ENCODE data around the gene PLIN1. TPM values are rescaled to one million over a fixed set of nuclear protein-coding genes. Genes with fewer than 3 reads are reported as not detected.
A peak's percentile ranks its signal among the peaks of the same experiment; 100 is the strongest.

PLIN1 gene
- polyA plus RNA-seq, 4 donors, result 0.44 to 18.0 (median 4.8) TPM

GRCh38 chr15:89662893-89663626 is 16.1 kb downstream of the PLIN1 start:
- Histone ChIP-seq H3K36me3 (ENCODE audit: control insufficient read depth in 3 of 3, insufficient read depth in 2 of 3, low read depth in 1 of 3, low read length in 3 of 3) (no peaks in the 10 kb centered on the region), H3K27ac (ENCODE audit: low read depth in 1 of 3, low read length in 2 of 3) (peak overlapping the region in 2 of 3 donors; percentile 22 to 52), H3K4me1 (ENCODE audit: control insufficient read depth in 3 of 3, insufficient read depth in 2 of 3, low read depth in 1 of 3, low read length in 2 of 3) (peaks cover 0 to 19% (median 0%) of the 10 kb centered on the region in 3 donors), H3K27me3 (ENCODE audit: control insufficient read depth in 3 of 3, insufficient read depth in 3 of 3, low read length in 3 of 3) (peaks cover 0 to 6% (median 0%) of the 10 kb centered on the region in 3 donors), H3K9me3 (ENCODE audit: control insufficient read depth in 2 of 2, insufficient read depth in 1 of 2, low read depth in 1 of 2, low read length in 1 of 2) (no peaks in the 10 kb centered on the region), H3K4me3 (ENCODE audit: low read depth in 1 of 3, low read length in 3 of 3) (no peak overlapping the region)
- FAIRE-seq (no peak), DNase-seq (peak in 1 of 2 donors; percentile 35)
- WGBS, 3 donors, result 55 to 84% (median 59%) methylated on average over 11 of the region's 11 CpGs

GRCh38 chr15:89660556-89660955 is 18.6 kb downstream of the PLIN1 start:
- 82 to 95% (median 85%) methylated on average over 2 of the region's 2 CpGs for WGBS, 3 donors
- Histone ChIP-seq H3K36me3 (ENCODE audit: control insufficient read depth in 3 of 3, insufficient read depth in 2 of 3, low read depth in 1 of 3, low read length in 3 of 3) (no peaks in the 10 kb centered on the region), H3K4me3 (ENCODE audit: low read depth in 1 of 3, low read length in 3 of 3) (no peak overlapping the region), H3K9me3 (ENCODE audit: control insufficient read depth in 2 of 2, insufficient read depth in 1 of 2, low read depth in 1 of 2, low read length in 1 of 2) (no peaks in the 10 kb centered on the region), H3K4me1 (ENCODE audit: control insufficient read depth in 3 of 3, insufficient read depth in 2 of 3, low read depth in 1 of 3, low read length in 2 of 3) (peaks cover 0 to 12% (median 0%) of the 10 kb centered on the region in 3 donors), H3K27me3 (ENCODE audit: control insufficient read depth in 3 of 3, insufficient read depth in 3 of 3, low read length in 3 of 3) (peaks cover 0 to 16% (median 0%) of the 10 kb centered on the region in 3 donors), H3K27ac (ENCODE audit: low read depth in 1 of 3, low read length in 2 of 3) (no peak overlapping the region)
- DNase-seq, result no peak
- FAIRE-seq, result no peak

GRCh38 chr15:89659295-89659694 is 19.9 kb downstream of the PLIN1 start:
- Histone ChIP-seq H3K27ac (ENCODE audit: low read depth in 1 of 3, low read length in 2 of 3) (no peak overlapping the region), H3K36me3 (ENCODE audit: control insufficient read depth in 3 of 3, insufficient read depth in 2 of 3, low read depth in 1 of 3, low read length in 3 of 3) (no peaks in the 10 kb centered on the region), H3K27me3 (ENCODE audit: control insufficient read depth in 3 of 3, insufficient read depth in 3 of 3, low read length in 3 of 3) (peaks cover 0 to 27% (median 0%) of the 10 kb centered on the region in 3 donors), H3K4me3 (ENCODE audit: low read depth in 1 of 3, low read length in 3 of 3) (no peak overlapping the region), H3K4me1 (ENCODE audit: control insufficient read depth in 3 of 3, insufficient read depth in 2 of 3, low read depth in 1 of 3, low read length in 2 of 3) (peaks cover 0 to 8% (median 0%) of the 10 kb centered on the region in 3 donors), H3K9me3 (ENCODE audit: control insufficient read depth in 2 of 2, insufficient read depth in 1 of 2, low read depth in 1 of 2, low read length in 1 of 2) (no peaks in the 10 kb centered on the region)
- 79 to 82% (median 79%) methylated on average over 2 of the region's 2 CpGs for WGBS, 3 donors
- DNase-seq (no peak), FAIRE-seq (no peak)

- 83 to 93% (median 89%) methylated on average over 5 of the region's 5 CpGs for WGBS, 3 donors
- DNase-seq (no peak), FAIRE-seq (no peak)
- no peak overlapping the region for H3K4me3 ChIP-seq (ENCODE audit: low read depth in 1 of 3, low read length in 3 of 3)
- no peaks in the 10 kb centered on the region for H3K36me3 ChIP-seq (ENCODE audit: control insufficient read depth in 3 of 3, insufficient read depth in 2 of 3, low read depth in 1 of 3, low read length in 3 of 3)
- H3K27ac ChIP-seq (ENCODE audit: low read depth in 1 of 3, low read length in 2 of 3), result no peak overlapping the region
- peaks cover 0 to 2% (median 0%) of the 10 kb centered on the region in 3 donors for H3K4me1 ChIP-seq (ENCODE audit: control insufficient read depth in 3 of 3, insufficient read depth in 2 of 3, low read depth in 1 of 3, low read length in 2 of 3)
- no peaks in the 10 kb centered on the region for H3K9me3 ChIP-seq (ENCODE audit: control insufficient read depth in 2 of 2, insufficient read depth in 1 of 2, low read depth in 1 of 2, low read length in 1 of 2)
- H3K27me3 ChIP-seq (ENCODE audit: control insufficient read depth in 3 of 3, insufficient read depth in 3 of 3, low read length in 3 of 3), result peaks cover 0 to 36% (median 2%) of the 10 kb centered on the region in 3 donors
Measured at GRCh38 chr15:89657686-89658200, 21.4 kb downstream of the PLIN1 start.

- no peak for FAIRE-seq
- DNase-seq, result no peak
- Histone ChIP-seq H3K4me3 (ENCODE audit: low read depth in 1 of 3, low read length in 3 of 3) (no peak overlapping the region), H3K27me3 (ENCODE audit: control insufficient read depth in 3 of 3, insufficient read depth in 3 of 3, low read length in 3 of 3) (peaks cover 0 to 36% (median 2%) of the 10 kb centered on the region in 3 donors), H3K4me1 (ENCODE audit: control insufficient read depth in 3 of 3, insufficient read depth in 2 of 3, low read depth in 1 of 3, low read length in 2 of 3) (no peaks in the 10 kb centered on the region), H3K36me3 (ENCODE audit: control insufficient read depth in 3 of 3, insufficient read depth in 2 of 3, low read depth in 1 of 3, low read length in 3 of 3) (no peaks in the 10 kb centered on the region), H3K27ac (ENCODE audit: low read depth in 1 of 3, low read length in 2 of 3) (no peak overlapping the region), H3K9me3 (ENCODE audit: control insufficient read depth in 2 of 2, insufficient read depth in 1 of 2, low read depth in 1 of 2, low read length in 1 of 2) (no peaks in the 10 kb centered on the region)
- WGBS, 3 donors, result 73 to 77% (median 77%) methylated on average over 7 of the region's 7 CpGs
Measured at GRCh38 chr15:89656116-89656815, 22.9 kb downstream of the PLIN1 start.

- FAIRE-seq, result no peak
- peak in 1 of 2 donors; percentile 51 for DNase-seq
- WGBS, 3 donors, result 1 to 2% (median 1%) methylated on average over 71 to 87 of the region's 87 CpGs
Measured at GRCh38 chr15:89654847-89655805, 24.0 kb downstream of the PLIN1 start, which contains the start of gene KIF7. KIF7 (minus strand) TSS chr15:89655467; CDS start chr15:89652930, 2,537 bp downstream.

GRCh38 chr15:89654301-89654761 is 24.8 kb downstream of the PLIN1 start:
- Histone ChIP-seq H3K4me3 (ENCODE audit: low read depth in 1 of 3, low read length in 3 of 3) (peak overlapping the region; percentile 17 to 57 (median 50)), H3K4me1 (ENCODE audit: control insufficient read depth in 3 of 3, insufficient read depth in 2 of 3, low read depth in 1 of 3, low read length in 2 of 3) (no peaks in the 10 kb centered on the region), H3K27me3 (ENCODE audit: control insufficient read depth in 3 of 3, insufficient read depth in 3 of 3, low read length in 3 of 3) (peaks cover 0 to 31% (median 2%) of the 10 kb centered on the region in 3 donors), H3K9me3 (ENCODE audit: control insufficient read depth in 2 of 2, insufficient read depth in 1 of 2, low read depth in 1 of 2, low read length in 1 of 2) (no peaks in the 10 kb centered on the region), H3K36me3 (ENCODE audit: control insufficient read depth in 3 of 3, insufficient read depth in 2 of 3, low read depth in 1 of 3, low read length in 3 of 3) (no peaks in the 10 kb centered on the region), H3K27ac (ENCODE audit: low read depth in 1 of 3, low read length in 2 of 3) (no peak overlapping the region)
- no peak for FAIRE-seq
- WGBS, 3 donors, result 41 to 58% (median 51%) methylated on average over 13 to 14 of the region's 14 CpGs
- DNase-seq, result no peak

More at GRCh38 chr15:89654847-89655805, 24.0 kb downstream of the PLIN1 start, which contains the start of gene KIF7:
- H3K27ac ChIP-seq (ENCODE audit: low read depth in 1 of 3, low read length in 2 of 3), result no peak within 1 kb of the TSS
- H3K9me3 ChIP-seq (ENCODE audit: control insufficient read depth in 2 of 2, insufficient read depth in 1 of 2, low read depth in 1 of 2, low read length in 1 of 2), result no peaks in the 10 kb centered on the region
- H3K4me1 ChIP-seq (ENCODE audit: control insufficient read depth in 3 of 3, insufficient read depth in 2 of 3, low read depth in 1 of 3, low read length in 2 of 3), result no peaks in the 10 kb centered on the region
- H3K36me3 ChIP-seq (ENCODE audit: control insufficient read depth in 3 of 3, insufficient read depth in 2 of 3, low read depth in 1 of 3, low read length in 3 of 3), result no peaks in the 10 kb centered on the region
- H3K4me3 ChIP-seq (ENCODE audit: low read depth in 1 of 3, low read length in 3 of 3), result peak within 1 kb of the TSS; percentile 17 to 57 (median 50)
- H3K27me3 ChIP-seq (ENCODE audit: control insufficient read depth in 3 of 3, insufficient read depth in 3 of 3, low read length in 3 of 3), result peaks cover 0 to 31% (median 2%) of the 10 kb centered on the region in 3 donors

All from small intestine (tissue), 7 donors.